ENCODE measurements around the gene MOXD1.
A peak's percentile ranks its signal among the peaks of the same experiment; 100 is the strongest.

Gene MOXD1

DNA sequence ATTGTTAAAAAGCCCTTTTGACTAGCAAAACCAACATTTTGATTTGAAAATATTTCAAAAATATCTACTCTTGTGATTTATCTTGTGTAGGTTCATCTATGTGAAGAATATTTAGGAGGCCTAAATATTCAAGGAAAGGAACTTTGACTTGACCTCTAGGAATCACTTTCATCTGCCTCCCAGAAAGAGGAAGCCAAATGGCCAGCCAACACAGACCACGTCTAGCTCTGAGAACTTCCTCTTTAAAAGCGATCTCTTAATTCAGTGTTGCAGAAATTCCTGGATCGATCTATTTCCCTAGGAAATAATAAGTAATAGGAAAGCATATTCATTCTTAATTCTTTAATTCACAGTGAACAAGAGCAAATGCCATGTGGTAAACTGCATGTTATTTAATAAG lies 9.6 kb upstream of the MOXD1 start:
- no peaks in the 10 kb centered on the region for H3K36me3 ChIP-seq (ENCODE audit: insufficient read depth, insufficient read length, low read length)
- no peaks in the 10 kb centered on the region for H3K4me1 ChIP-seq (ENCODE audit: insufficient read depth, insufficient read length)
- no peak for TF ChIP-seq ZNF274 (IDR thresholded peaks at IDR 0.05; ENCODE audit: low read depth, low read length)
- TF ChIP-seq YY1 (IDR thresholded peaks at IDR 0.05; ENCODE audit: insufficient read depth, insufficient read length) = no peak
- no peak for TF ChIP-seq SUZ12 (IDR thresholded peaks at IDR 0.05; ENCODE audit: extremely low read depth, insufficient read depth, insufficient read length)
- no peak for DNase-seq (ENCODE audit: low read depth, low spot score)
- 0 out of 2 replicates have a peak, but pooled peaks cover 1% of the 10 kb centered on the region for H3K9me3 ChIP-seq (ENCODE audit: insufficient read depth, low read length)
- no peak overlapping the region for H3K4me3 ChIP-seq (ENCODE audit: insufficient read length, low read depth)
- H3K9ac ChIP-seq (ENCODE audit: insufficient read length, low read depth) = no peak overlapping the region
- H3K27me3 ChIP-seq (ENCODE audit: insufficient read depth, insufficient read length) = no peaks in the 10 kb centered on the region

DNA sequence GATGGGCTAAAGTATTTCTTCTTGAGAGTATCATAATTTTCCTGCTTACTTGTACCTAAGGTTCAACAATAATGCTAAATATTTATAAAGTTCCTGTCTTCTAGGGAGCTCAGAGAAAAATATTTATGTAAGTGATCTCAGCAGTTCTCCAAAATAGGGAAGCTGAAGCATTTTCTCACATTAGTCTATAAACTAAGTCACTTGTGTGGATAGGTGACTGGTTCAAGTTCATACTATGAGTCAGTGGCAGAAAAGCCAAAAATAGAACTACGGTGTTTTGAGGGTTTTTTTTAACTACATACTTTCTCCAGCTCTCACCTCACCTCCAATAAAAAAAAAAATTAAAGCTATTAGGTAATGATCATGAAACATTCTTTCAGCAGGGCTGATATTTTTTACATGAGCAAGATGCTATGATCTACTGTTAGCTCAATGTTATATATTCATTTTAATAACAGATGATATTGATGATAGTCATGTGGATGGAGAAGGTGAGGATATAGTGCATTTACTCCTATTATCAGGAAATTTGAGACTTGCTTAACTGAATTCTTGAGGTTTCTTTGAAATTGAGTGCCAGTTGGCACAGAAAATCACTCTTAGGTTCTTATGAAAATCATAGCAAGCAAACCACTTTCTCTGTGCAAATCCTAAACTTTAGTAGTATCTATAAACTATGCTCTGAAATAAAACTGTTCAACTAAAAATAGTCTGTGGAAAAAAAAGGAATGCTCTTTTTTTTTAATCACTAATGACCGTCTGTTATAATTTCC lies 4.1 kb upstream of the MOXD1 start:
- TF ChIP-seq SUZ12 (IDR thresholded peaks at IDR 0.05; ENCODE audit: extremely low read depth, insufficient read depth, insufficient read length) = no peak
- no peak for TF ChIP-seq ZNF274 (IDR thresholded peaks at IDR 0.05; ENCODE audit: low read depth, low read length)
- no peak for TF ChIP-seq YY1 (IDR thresholded peaks at IDR 0.05; ENCODE audit: insufficient read depth, insufficient read length)
- Histone ChIP-seq H3K4me1 (ENCODE audit: insufficient read depth, insufficient read length) (no peaks in the 10 kb centered on the region), H3K4me3 (ENCODE audit: insufficient read length, low read depth) (no peak overlapping the region), H3K9ac (ENCODE audit: insufficient read length, low read depth) (no peak overlapping the region), H3K36me3 (ENCODE audit: insufficient read depth, insufficient read length, low read length) (no peaks in the 10 kb centered on the region), H3K9me3 (ENCODE audit: insufficient read depth, low read length) (no peaks in the 10 kb centered on the region), H3K27me3 (ENCODE audit: insufficient read depth, insufficient read length) (peaks cover 33% of the 10 kb centered on the region)
- no peak for DNase-seq (ENCODE audit: low read depth, low spot score)

DNA sequence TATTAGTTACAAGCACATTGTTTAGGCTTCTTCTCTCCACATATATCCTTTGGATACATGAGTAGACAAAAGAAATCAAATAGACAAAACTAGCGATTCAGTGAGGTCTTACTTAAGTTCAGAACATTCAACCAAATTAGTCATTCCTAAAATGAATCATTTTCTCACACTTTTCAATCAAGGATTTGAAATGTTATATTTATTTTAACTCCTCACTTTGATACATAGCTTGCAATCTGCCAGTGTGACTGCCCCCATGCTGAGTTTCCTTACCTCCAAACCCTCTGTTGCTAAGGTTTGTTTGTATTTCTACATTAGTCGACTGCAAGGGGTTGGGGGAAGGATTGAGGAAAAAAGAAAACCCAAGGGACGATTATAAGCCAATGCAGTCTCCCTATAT lies 3.5 kb upstream of the MOXD1 start:
- TF ChIP-seq YY1 (IDR thresholded peaks at IDR 0.05; ENCODE audit: insufficient read depth, insufficient read length) (no peak), ZNF274 (IDR thresholded peaks at IDR 0.05; ENCODE audit: low read depth, low read length) (no peak), SUZ12 (IDR thresholded peaks at IDR 0.05; ENCODE audit: extremely low read depth, insufficient read depth, insufficient read length) (no peak)
- no peak for DNase-seq (ENCODE audit: low read depth, low spot score)
- H3K36me3 ChIP-seq (ENCODE audit: insufficient read depth, insufficient read length, low read length) = no peaks in the 10 kb centered on the region
- no peaks in the 10 kb centered on the region for H3K4me1 ChIP-seq (ENCODE audit: insufficient read depth, insufficient read length)
- no peak overlapping the region for H3K4me3 ChIP-seq (ENCODE audit: insufficient read length, low read depth)
- H3K9me3 ChIP-seq (ENCODE audit: insufficient read depth, low read length) = no peaks in the 10 kb centered on the region
- H3K27me3 ChIP-seq (ENCODE audit: insufficient read depth, insufficient read length) = peaks cover 39% of the 10 kb centered on the region
- H3K9ac ChIP-seq (ENCODE audit: insufficient read length, low read depth) = no peak overlapping the region

DNA sequence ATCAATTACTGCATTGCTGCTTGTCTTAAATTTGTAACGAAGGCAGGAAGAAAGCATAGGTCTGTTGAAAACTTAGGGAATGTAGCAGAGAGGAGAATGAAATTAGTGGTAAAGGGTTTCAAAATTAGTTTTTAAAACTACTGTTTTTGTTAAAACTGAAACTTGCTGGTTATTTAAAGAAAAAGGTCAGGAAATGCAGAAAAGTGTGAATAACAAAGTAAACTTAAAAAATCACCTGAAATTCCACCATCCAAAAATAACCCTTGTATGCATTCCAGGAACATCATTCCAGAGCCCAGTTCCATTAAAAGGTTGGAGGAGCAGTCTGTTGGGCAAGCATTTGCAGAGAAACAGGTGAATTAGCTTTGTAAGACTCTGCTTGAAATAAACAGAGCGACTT lies 3.1 kb upstream of the MOXD1 start:
- TF ChIP-seq SUZ12 (IDR thresholded peaks at IDR 0.05; ENCODE audit: extremely low read depth, insufficient read depth, insufficient read length) = no peak
- no peak for TF ChIP-seq YY1 (IDR thresholded peaks at IDR 0.05; ENCODE audit: insufficient read depth, insufficient read length)
- TF ChIP-seq ZNF274 (IDR thresholded peaks at IDR 0.05; ENCODE audit: low read depth, low read length) = no peak
- Histone ChIP-seq H3K4me3 (ENCODE audit: insufficient read length, low read depth) (no peak overlapping the region), H3K27me3 (ENCODE audit: insufficient read depth, insufficient read length) (peaks cover 43% of the 10 kb centered on the region), H3K36me3 (ENCODE audit: insufficient read depth, insufficient read length, low read length) (no peaks in the 10 kb centered on the region), H3K9ac (ENCODE audit: insufficient read length, low read depth) (no peak overlapping the region), H3K9me3 (ENCODE audit: insufficient read depth, low read length) (no peaks in the 10 kb centered on the region), H3K4me1 (ENCODE audit: insufficient read depth, insufficient read length) (no peaks in the 10 kb centered on the region)
- DNase-seq (ENCODE audit: low read depth, low spot score) = no peak

DNA sequence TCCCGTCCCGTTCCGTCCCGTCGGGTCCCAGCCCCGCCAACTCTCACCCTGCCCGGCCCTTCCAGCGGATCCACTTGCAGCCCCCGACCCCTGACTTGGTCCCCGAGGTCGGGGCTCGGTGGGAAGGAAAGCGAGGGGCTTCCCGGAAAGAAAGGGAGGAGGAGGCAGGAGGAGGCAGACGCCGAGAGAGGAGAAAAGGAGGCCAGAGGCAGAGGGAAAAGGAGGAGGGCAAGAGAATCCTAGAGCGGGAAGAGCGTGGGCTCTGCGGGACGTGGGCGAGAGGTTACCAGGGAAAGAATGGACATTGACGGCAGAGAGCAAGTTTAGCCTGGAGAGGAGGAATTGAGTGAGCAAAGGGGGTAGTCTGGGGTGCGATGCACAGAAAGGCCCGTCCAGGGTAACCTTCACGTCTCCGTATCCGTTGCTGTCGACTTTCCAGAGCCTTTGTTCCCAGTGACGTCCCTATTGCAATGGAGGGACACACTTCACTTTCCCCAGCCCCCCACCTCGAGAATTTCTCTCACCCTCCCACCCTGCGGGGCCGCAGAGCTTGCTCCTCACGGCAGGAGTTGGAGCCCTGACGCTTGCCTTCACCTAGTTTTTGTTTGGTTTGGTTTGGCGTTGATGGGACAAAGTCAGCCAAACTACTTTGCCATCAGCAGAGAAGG lies 477 bp upstream of the MOXD1 start:
- Histone ChIP-seq H3K27me3 (ENCODE audit: insufficient read depth, insufficient read length) (peaks cover 48% of the 10 kb centered on the region), H3K4me3 (ENCODE audit: insufficient read length, low read depth) (peak overlapping the region; percentile 68), H3K9ac (ENCODE audit: insufficient read length, low read depth) (peak overlapping the region; percentile 72), H3K36me3 (ENCODE audit: insufficient read depth, insufficient read length, low read length) (no peaks in the 10 kb centered on the region), H3K4me1 (ENCODE audit: insufficient read depth, insufficient read length) (no peaks in the 10 kb centered on the region), H3K9me3 (ENCODE audit: insufficient read depth, low read length) (no peaks in the 10 kb centered on the region)
- TF ChIP-seq YY1 (IDR thresholded peaks at IDR 0.05; ENCODE audit: insufficient read depth, insufficient read length) = no peak
- no peak for TF ChIP-seq ZNF274 (IDR thresholded peaks at IDR 0.05; ENCODE audit: low read depth, low read length)
- no peak for TF ChIP-seq SUZ12 (IDR thresholded peaks at IDR 0.05; ENCODE audit: extremely low read depth, insufficient read depth, insufficient read length)
- no peak for DNase-seq (ENCODE audit: low read depth, low spot score)

DNA sequence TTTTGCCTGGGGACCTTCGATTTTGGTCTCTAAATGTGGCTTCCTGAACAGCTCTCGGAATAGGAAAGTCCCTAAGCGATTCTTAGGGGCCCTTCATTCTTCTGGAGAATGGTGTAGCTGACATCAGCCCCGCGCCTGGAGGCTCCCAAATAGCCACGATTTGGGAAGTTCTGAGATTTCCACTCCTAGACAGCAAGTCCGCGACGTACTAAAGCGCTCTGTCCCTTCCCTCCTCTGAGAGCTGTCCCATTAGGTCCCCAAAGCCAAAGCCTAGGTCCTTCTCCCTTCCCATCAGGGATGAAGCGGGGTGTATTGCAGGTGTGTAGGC lies 756 bp downstream of the MOXD1 start:
- peak overlapping the region; percentile 72 for H3K9ac ChIP-seq (ENCODE audit: insufficient read length, low read depth)
- peaks cover 48% of the 10 kb centered on the region for H3K27me3 ChIP-seq (ENCODE audit: insufficient read depth, insufficient read length)
- no peaks in the 10 kb centered on the region for H3K4me1 ChIP-seq (ENCODE audit: insufficient read depth, insufficient read length)
- H3K36me3 ChIP-seq (ENCODE audit: insufficient read depth, insufficient read length, low read length) = no peaks in the 10 kb centered on the region
- peak overlapping the region; percentile 68 for H3K4me3 ChIP-seq (ENCODE audit: insufficient read length, low read depth)
- DNase-seq (ENCODE audit: low read depth, low spot score) = no peak
- no peaks in the 10 kb centered on the region for H3K9me3 ChIP-seq (ENCODE audit: insufficient read depth, low read length)
- TF ChIP-seq SUZ12 (IDR thresholded peaks at IDR 0.05; ENCODE audit: extremely low read depth, insufficient read depth, insufficient read length) (no peak), YY1 (IDR thresholded peaks at IDR 0.05; ENCODE audit: insufficient read depth, insufficient read length) (no peak), ZNF274 (IDR thresholded peaks at IDR 0.05; ENCODE audit: low read depth, low read length) (no peak)

DNA sequence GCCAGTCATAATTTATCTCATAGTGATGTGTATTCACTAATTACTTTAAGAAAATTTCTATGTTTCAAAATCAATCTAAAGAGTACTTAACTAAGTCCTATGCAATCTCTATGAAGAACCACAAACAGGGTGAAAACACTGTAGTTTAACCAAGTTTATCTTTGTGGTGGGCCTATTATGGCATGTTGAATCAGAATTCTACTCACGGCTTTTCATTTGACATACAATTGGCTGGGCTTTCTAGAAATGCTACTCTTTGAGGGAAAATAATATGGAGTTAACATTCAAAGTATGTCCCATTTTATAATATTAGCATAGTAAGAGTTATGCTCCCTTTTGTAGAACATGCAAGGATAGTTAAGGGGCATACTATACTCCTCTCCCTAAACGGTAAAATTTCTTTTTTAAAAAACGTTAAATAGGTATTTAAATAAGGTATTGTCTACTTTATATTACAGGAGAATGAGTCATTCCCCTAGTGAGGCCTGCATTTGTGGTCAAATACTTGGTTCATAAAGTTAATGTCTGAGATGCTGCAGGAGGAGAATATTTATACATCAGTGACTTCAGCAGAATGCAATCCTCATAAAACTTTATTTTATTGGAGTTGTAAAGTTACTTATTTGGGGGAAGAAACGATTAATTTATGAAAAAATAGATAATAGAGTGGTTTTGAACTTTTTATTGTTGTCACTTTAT lies 1.8 kb downstream of the MOXD1 start:
- DNase-seq (ENCODE audit: low read depth, low spot score) = no peak
- no peaks in the 10 kb centered on the region; the same call in 1 of the 2 replicates for H3K9me3 ChIP-seq (ENCODE audit: insufficient read depth, low read length)
- peaks cover 48% of the 10 kb centered on the region for H3K27me3 ChIP-seq (ENCODE audit: insufficient read depth, insufficient read length)
- no peak overlapping the region for H3K4me3 ChIP-seq (ENCODE audit: insufficient read length, low read depth)
- H3K9ac ChIP-seq (ENCODE audit: insufficient read length, low read depth) = no peak overlapping the region
- no peaks in the 10 kb centered on the region for H3K36me3 ChIP-seq (ENCODE audit: insufficient read depth, insufficient read length, low read length)
- TF ChIP-seq SUZ12 (IDR thresholded peaks at IDR 0.05; ENCODE audit: extremely low read depth, insufficient read depth, insufficient read length) = no peak
- TF ChIP-seq ZNF274 (IDR thresholded peaks at IDR 0.05; ENCODE audit: low read depth, low read length) = no peak
- no peak for TF ChIP-seq YY1 (IDR thresholded peaks at IDR 0.05; ENCODE audit: insufficient read depth, insufficient read length)
- H3K4me1 ChIP-seq (ENCODE audit: insufficient read depth, insufficient read length) = no peaks in the 10 kb centered on the region

Data from NT2/D1 (cell line).